H9 (cell line): Measurements from ENCODE around the gene DNASE1L3. TPM values are rescaled to one million over a fixed set of nuclear protein-coding genes. Genes with fewer than 3 reads are reported as not detected.

Experiments used
- DNase-seq: peaks from one replicate; pipeline ENCODE4 v3.0.0-alpha.2; 2017
- H2AFZ ChIP-seq: one replicate; pipeline ENCODE4 v1.6.1; 2013; ENCODE audit warnings: mild to moderate bottlenecking, low read length, control low read depth, moderate library complexity
- H2AK5ac ChIP-seq: 2 replicates; pipeline ENCODE4 v1.6.1; 2013; ENCODE audit warnings: low read length, control low read depth, mixed read lengths; ENCODE audit not compliant: insufficient read length
- H2BK120ac ChIP-seq: one replicate; pipeline ENCODE4 v1.6.1; 2013; ENCODE audit warnings: low read depth, mild to moderate bottlenecking, low read length, control low read depth, inconsistent platforms; ENCODE audit not compliant: poor library complexity, severe bottlenecking
- H2BK12ac ChIP-seq: 2 replicates; pipeline ENCODE4 v1.6.1; 2013; ENCODE audit warnings: low read length, control low read depth, mixed read lengths, low read depth; ENCODE audit not compliant: insufficient read length
- H2BK15ac ChIP-seq: 2 replicates; pipeline ENCODE4 v1.6.1; 2013; ENCODE audit warnings: low read depth, low read length, control low read depth
- H2BK20ac ChIP-seq: one replicate; pipeline ENCODE4 v1.6.1; 2013; ENCODE audit warnings: low read depth, mild to moderate bottlenecking, low read length, control low read depth, inconsistent platforms; ENCODE audit not compliant: poor library complexity, severe bottlenecking
- H2BK5ac ChIP-seq: 2 replicates; pipeline ENCODE4 v1.6.1; 2013; ENCODE audit warnings: low read length, control low read depth, mixed read lengths; ENCODE audit not compliant: insufficient read length
- H3K14ac ChIP-seq: 2 replicates; pipeline ENCODE4 v1.6.1; 2013; ENCODE audit warnings: low read length, control low read depth; ENCODE audit not compliant: insufficient read depth
- H3K18ac ChIP-seq: 2 replicates; pipeline ENCODE4 v1.6.1; 2013; ENCODE audit warnings: low read depth, mild to moderate bottlenecking, mixed read lengths, low read length, control low read depth; ENCODE audit not compliant: insufficient read length
- H3K23ac ChIP-seq: 2 replicates; pipeline ENCODE4 v1.6.1; 2013; ENCODE audit warnings: low read length, control low read depth, mixed read lengths, low read depth; ENCODE audit not compliant: insufficient read length
- H3K23me2 ChIP-seq: 2 replicates; pipeline ENCODE4 v1.6.1; 2013; ENCODE audit warnings: low read depth, mild to moderate bottlenecking, mixed read lengths, low read length, control low read depth; ENCODE audit not compliant: insufficient read length, poor library complexity, severe bottlenecking
- H3K27ac ChIP-seq: 2 replicates; pipeline ENCODE4 v1.5.1; 2013; ENCODE audit warnings: low read length, control low read depth, mixed read lengths, low read depth; ENCODE audit not compliant: insufficient read length
- H3K27me3 ChIP-seq: 2 replicates; pipeline ENCODE4 v1.6.1; 2013; ENCODE audit warnings: low read length, control low read depth, inconsistent platforms; ENCODE audit not compliant: insufficient read depth
- H3K4ac ChIP-seq: 2 replicates; pipeline ENCODE4 v1.6.1; 2013; ENCODE audit warnings: low read depth, mild to moderate bottlenecking, control low read depth, inconsistent platforms, low read length, moderate library complexity
- H3K4me1 ChIP-seq: 2 replicates; pipeline ENCODE4 v1.6.1; 2013; ENCODE audit warnings: low read length, control low read depth, inconsistent platforms; ENCODE audit not compliant: insufficient read depth
- H3K4me2 ChIP-seq: 2 replicates; pipeline ENCODE4 v1.6.1; 2013; ENCODE audit warnings: low read length, control low read depth, mixed read lengths; ENCODE audit not compliant: insufficient read length, insufficient read depth
- H3K56ac ChIP-seq: 2 replicates; pipeline ENCODE4 v1.6.1; 2013; ENCODE audit warnings: low read depth, mild to moderate bottlenecking, mixed read lengths, low read length, control low read depth; ENCODE audit not compliant: insufficient read length
- H3K79me1 ChIP-seq: 2 replicates; pipeline ENCODE4 v1.6.1; 2013; ENCODE audit warnings: low read depth, mild to moderate bottlenecking, moderate library complexity, low read length, control low read depth, inconsistent platforms; ENCODE audit not compliant: insufficient read depth, poor library complexity, severe bottlenecking
- H3K79me2 ChIP-seq: 2 replicates; pipeline ENCODE4 v1.6.1; 2013; ENCODE audit warnings: low read length, control low read depth, inconsistent platforms; ENCODE audit not compliant: insufficient read depth
- H3K9ac ChIP-seq: 2 replicates; pipeline ENCODE4 v1.6.1; 2013; ENCODE audit warnings: low read length, control low read depth, mixed read lengths; ENCODE audit not compliant: insufficient read length; ENCODE audit errors: extremely low read depth
- H3K9me3 ChIP-seq: one replicate; pipeline ENCODE4 v1.6.1; 2013; ENCODE audit warnings: low read depth, low read length, inconsistent platforms; ENCODE audit not compliant: control insufficient read depth
- H3T11ph ChIP-seq: one replicate; pipeline ENCODE4 v1.6.1; 2013; ENCODE audit warnings: mild to moderate bottlenecking, low read length, control low read depth, inconsistent platforms
- H4K20me1 ChIP-seq: one replicate; pipeline ENCODE4 v1.6.1; 2013; ENCODE audit not compliant: control insufficient read depth, insufficient read length, insufficient read depth
- H4K5ac ChIP-seq: 2 replicates; pipeline ENCODE4 v1.6.1; 2013; ENCODE audit warnings: low read depth, mild to moderate bottlenecking, mixed read lengths, low read length, control low read depth; ENCODE audit not compliant: insufficient read length
- H4K8ac ChIP-seq: replicated peaks from 2 replicates; pipeline ENCODE4 v1.6.1; 2013; ENCODE audit warnings: low read length, control low read depth, mixed read lengths, low read depth; ENCODE audit not compliant: insufficient read length
- H4K91ac ChIP-seq: 2 replicates; pipeline ENCODE4 v1.6.1; 2013; ENCODE audit warnings: low read depth, mild to moderate bottlenecking, moderate library complexity, mixed read lengths, low read length, control low read depth; ENCODE audit not compliant: insufficient read length
- H3K27ac Mint-ChIP-seq, 3 experiments: 2 replicates in 2 of 3; 3 replicates in 1 of 3; pipeline ENCODE4 v1.8.0; 2020 to 2021; ENCODE audit warnings: mixed read lengths in 3 of 3, mild to moderate bottlenecking in 1 of 3, moderate library complexity in 1 of 3
- H3K27me3 Mint-ChIP-seq: 2 replicates; pipeline ENCODE4 v1.8.0; 2021; ENCODE audit warnings: low read depth, mild to moderate bottlenecking, moderate library complexity, mixed read lengths
- H3K36me3 Mint-ChIP-seq, 3 experiments: 2 replicates in 2 of 3; 3 replicates in 1 of 3; pipeline ENCODE4 v1.8.0; 2020 to 2021; ENCODE audit warnings: low read depth in 3 of 3, mixed read lengths in 3 of 3; ENCODE audit not compliant: insufficient read depth in 1 of 3
- H3K4me1 Mint-ChIP-seq, 2 experiments: 2 replicates each; pipeline ENCODE4 v1.8.0; 2020; ENCODE audit warnings: mixed read lengths in 2 of 2
- H3K4me3 Mint-ChIP-seq, 2 experiments: 2 replicates in 1 of 2; 3 replicates in 1 of 2; pipeline ENCODE4 v1.8.0; 2020 to 2021; ENCODE audit warnings: mild to moderate bottlenecking in 2 of 2, mixed read lengths in 2 of 2, moderate library complexity in 1 of 2
- H3K9me3 Mint-ChIP-seq, 2 experiments: 2 replicates in 1 of 2; 3 replicates in 1 of 2; pipeline ENCODE4 v1.8.0; 2020; ENCODE audit warnings: mild to moderate bottlenecking in 2 of 2, mixed read lengths in 2 of 2, moderate library complexity in 1 of 2
- WGBS: extraction: QIAGEN DNeasy Blood & Tissue Kit; methylation state at CpG from one replicate; pipeline ENCODE4 v1.1.7; 2013; ENCODE audit warnings: missing lambda C conversion rate, low lambda C conversion rate, mixed read lengths; ENCODE audit not compliant: insufficient read length; ENCODE audit errors: extremely low coverage; 5-methylcytosine and 5-hydroxymethylcytosine counted together
- total RNA-seq: library from RNA; stranded (reverse); gene quantifications from 2 replicates; pipeline ENCODE4 v1.2.1, GENCODE V29; 2021
- TF ChIP-seq, protein P1 (sequence below): fragments of 200-600 bp; sonication (generic); conservative IDR thresholded peaks from 3 replicates; pipeline ENCODE4 v1.8.0; 2021; ENCODE audit warnings: antibody characterized with exemption, mild to moderate bottlenecking

Gene DNASE1L3
- total RNA-seq, 1 experiment from 2014 or later = not detected

DNA sequence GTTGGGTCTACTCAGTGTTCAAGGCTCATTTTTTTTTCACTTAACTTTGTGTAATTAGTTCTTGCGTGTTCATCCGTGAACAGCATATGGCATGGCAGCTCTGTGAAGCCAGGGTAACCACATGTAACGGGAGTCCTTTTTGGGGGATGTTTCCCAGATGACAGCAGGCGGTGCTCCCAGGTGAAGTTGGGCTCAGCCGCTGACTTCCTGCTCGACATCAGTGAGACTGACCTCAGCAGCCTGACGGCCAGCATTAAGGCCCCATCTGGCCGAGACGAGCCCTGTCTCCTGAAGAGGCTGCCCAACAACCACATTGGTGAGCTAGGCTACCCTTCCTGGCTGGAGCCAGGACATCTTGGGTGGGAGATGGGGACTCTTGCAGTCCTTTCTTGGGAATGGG is 62.7 kb downstream of the DNASE1L3 start:
- H4K5ac ChIP-seq = no peak overlapping the region
- H2BK15ac ChIP-seq = no peak overlapping the region
- no peak overlapping the region for H2BK5ac ChIP-seq
- no peak overlapping the region for H4K91ac ChIP-seq
- no peak overlapping the region for H3K23ac ChIP-seq
- H2AK5ac ChIP-seq = no peak overlapping the region
- no peaks in the 10 kb centered on the region for H3K9me3 Mint-ChIP-seq
- no peak overlapping the region for H3K27ac Mint-ChIP-seq
- H3K36me3 Mint-ChIP-seq = peaks cover 30 to 86% (median 68%) of the 10 kb centered on the region in 3 experiments; a peak in 6 of 7 replicates
- H3T11ph ChIP-seq = no peak overlapping the region
- no peak overlapping the region for H3K9ac ChIP-seq
- H3K14ac ChIP-seq = no peak overlapping the region
- H2BK20ac ChIP-seq = no peak overlapping the region
- no peaks in the 10 kb centered on the region for H3K23me2 ChIP-seq
- H3K4me3 Mint-ChIP-seq = no peak overlapping the region
- no peak overlapping the region for H3K27ac ChIP-seq
- no peak for DNase-seq
- no peaks in the 10 kb centered on the region for H3K4me1 ChIP-seq
- H2BK120ac ChIP-seq = no peak overlapping the region
- H3K27me3 Mint-ChIP-seq = no peaks in the 10 kb centered on the region
- no peak overlapping the region for H4K8ac ChIP-seq
- no peaks in the 10 kb centered on the region for H3K4me1 Mint-ChIP-seq
- H3K4ac ChIP-seq = no peak overlapping the region
- no peaks in the 10 kb centered on the region; the same call in 1 of the 2 replicates for H3K27me3 ChIP-seq
- TF ChIP-seq, protein P1, sequence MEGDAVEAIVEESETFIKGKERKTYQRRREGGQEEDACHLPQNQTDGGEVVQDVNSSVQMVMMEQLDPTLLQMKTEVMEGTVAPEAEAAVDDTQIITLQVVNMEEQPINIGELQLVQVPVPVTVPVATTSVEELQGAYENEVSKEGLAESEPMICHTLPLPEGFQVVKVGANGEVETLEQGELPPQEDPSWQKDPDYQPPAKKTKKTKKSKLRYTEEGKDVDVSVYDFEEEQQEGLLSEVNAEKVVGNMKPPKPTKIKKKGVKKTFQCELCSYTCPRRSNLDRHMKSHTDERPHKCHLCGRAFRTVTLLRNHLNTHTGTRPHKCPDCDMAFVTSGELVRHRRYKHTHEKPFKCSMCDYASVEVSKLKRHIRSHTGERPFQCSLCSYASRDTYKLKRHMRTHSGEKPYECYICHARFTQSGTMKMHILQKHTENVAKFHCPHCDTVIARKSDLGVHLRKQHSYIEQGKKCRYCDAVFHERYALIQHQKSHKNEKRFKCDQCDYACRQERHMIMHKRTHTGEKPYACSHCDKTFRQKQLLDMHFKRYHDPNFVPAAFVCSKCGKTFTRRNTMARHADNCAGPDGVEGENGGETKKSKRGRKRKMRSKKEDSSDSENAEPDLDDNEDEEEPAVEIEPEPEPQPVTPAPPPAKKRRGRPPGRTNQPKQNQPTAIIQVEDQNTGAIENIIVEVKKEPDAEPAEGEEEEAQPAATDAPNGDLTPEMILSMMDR = no peak
- H3K79me1 ChIP-seq = no peaks in the 10 kb centered on the region
- no peaks in the 10 kb centered on the region for H3K79me2 ChIP-seq
- H3K56ac ChIP-seq = no peak overlapping the region
- no peak overlapping the region for H3K4me2 ChIP-seq
- no peaks in the 10 kb centered on the region for H4K20me1 ChIP-seq
- H3K18ac ChIP-seq = no peak overlapping the region
- WGBS = no CpG with 5 or more reads among the region's 9 CpGs
- H2BK12ac ChIP-seq = no peak overlapping the region
- no peaks in the 10 kb centered on the region for H3K9me3 ChIP-seq
- H2AFZ ChIP-seq = no peak overlapping the region
